ENCODE results near the gene XRRA1. TPM values are rescaled to one million over a fixed set of nuclear protein-coding genes. Genes with fewer than 3 reads are reported as not detected.

XRRA1 gene
- total and polyA plus RNA-seq, 2 of the 13 experiments (the other 11 are each of a cell fraction or from before 2014, with no cell fraction given) = 7.6 to 10.5 TPM

GRCh38 chr11:74849525-74850391, 99.1 kb downstream of the XRRA1 start (continued):
- TF ChIP-seq ZMAT5 (CRISPR knock-in tag; IDR thresholded peaks at IDR 0.05; ENCODE audit: borderline replicate concordance, low read depth) (no peak), HBP1 (CRISPR knock-in tag; IDR thresholded peaks at IDR 0.05; ENCODE audit: low read depth) (no peak), FOSL1 (CRISPR knock-in tag; IDR thresholded peaks at IDR 0.05; ENCODE audit: borderline replicate concordance) (no peak; the same call in 1 of the 2 replicates), FOXM1 (CRISPR knock-in tag; IDR thresholded peaks at IDR 0.05) (no peak), ZBTB3 (CRISPR knock-in tag; IDR thresholded peaks at IDR 0.05; ENCODE audit: borderline replicate concordance, low read depth) (no peak), ZNF142 (CRISPR knock-in tag; IDR thresholded peaks at IDR 0.05) (peak; percentile 23; the same call in 1 of the 2 replicates), ZNF207 (IDR thresholded peaks at IDR 0.05; ENCODE audit: borderline replicate concordance) (no peak), RELA (CRISPR knock-in tag; IDR thresholded peaks at IDR 0.05) (no peak), ZNF704 (CRISPR knock-in tag; IDR thresholded peaks at IDR 0.05; ENCODE audit: borderline replicate concordance) (no peak), FOSL2 (CRISPR knock-in tag; IDR thresholded peaks at IDR 0.05) (peak; percentile 84), ZHX1 (CRISPR knock-in tag; IDR thresholded peaks at IDR 0.05; ENCODE audit: low read depth) (no peak), RXRA (CRISPR knock-in tag; IDR thresholded peaks at IDR 0.05) (peak; percentile 46; the same call in 1 of the 2 replicates), CENPBD1 (CRISPR knock-in tag; IDR thresholded peaks at IDR 0.05; ENCODE audit: borderline replicate concordance, low read depth) (no peak), TSC22D2 (CRISPR knock-in tag; IDR thresholded peaks at IDR 0.05; ENCODE audit: borderline replicate concordance) (no peak), RXRB (CRISPR knock-in tag; IDR thresholded peaks at IDR 0.05; ENCODE audit: borderline replicate concordance) (peak; percentile 19; the same call in 1 of the 2 replicates)
